22Rv1 (cell line): Measurements from ENCODE around the gene IGFALS.

ENCODE experiments used
- H3K27ac ChIP-seq: fragments of 450-650 bp; 2 replicates; pipeline ENCODE4 v1.5.1; 2017
- ZFX ChIP-seq: fragments of 450-650 bp; IDR thresholded peaks from 2 replicates; pipeline ENCODE4 v1.6.1; 2017; ENCODE audit warnings: antibody characterized with exemption, borderline replicate concordance
- TF ChIP-seq, protein P1 (sequence below): fragments of 450-650 bp; IDR thresholded peaks from 2 replicates; pipeline ENCODE4 v1.5.1; 2017; ENCODE audit warnings: mild to moderate bottlenecking

Gene IGFALS

DNA sequence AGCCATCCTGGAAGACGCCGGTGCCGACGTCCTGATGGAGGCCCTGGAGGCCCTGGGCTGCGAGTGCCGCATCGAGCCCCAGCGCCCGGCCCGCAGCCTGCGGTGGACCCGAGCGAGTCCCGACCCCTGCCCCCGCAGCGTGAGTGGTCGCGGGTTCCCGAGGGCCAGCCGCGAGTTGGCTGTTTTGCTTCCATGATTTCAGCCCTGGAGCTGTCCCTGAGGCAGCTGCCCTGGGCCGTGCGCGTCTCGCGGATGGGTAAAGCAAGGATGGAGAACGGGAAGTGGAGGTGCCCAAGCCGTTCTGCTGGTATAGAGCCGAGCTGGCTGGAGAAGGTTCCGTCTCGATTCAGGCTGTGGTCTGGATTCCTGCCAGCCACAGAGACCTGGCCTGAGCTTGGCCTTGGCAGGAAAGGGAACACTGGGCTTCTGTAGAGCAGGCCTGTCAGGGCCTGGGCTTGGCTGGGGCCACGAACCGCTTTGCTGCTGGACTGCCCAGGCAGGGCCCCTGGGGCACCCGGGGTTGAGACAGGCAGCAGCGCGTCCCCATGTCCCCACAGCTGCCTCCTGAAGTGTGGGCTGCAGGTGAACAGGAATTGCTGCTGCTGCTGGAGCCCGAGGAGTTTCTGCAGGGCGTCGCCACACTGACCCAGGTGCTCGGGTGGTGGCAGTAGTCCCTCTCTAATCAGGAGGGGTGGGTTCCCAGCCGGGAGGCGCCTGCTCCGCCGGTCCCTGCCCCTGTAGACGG is 19.6 kb downstream of the IGFALS start:
- H3K27ac ChIP-seq: peak overlapping the region; percentile 97
- no peak for TF ChIP-seq ZFX
- TF ChIP-seq, protein P1, sequence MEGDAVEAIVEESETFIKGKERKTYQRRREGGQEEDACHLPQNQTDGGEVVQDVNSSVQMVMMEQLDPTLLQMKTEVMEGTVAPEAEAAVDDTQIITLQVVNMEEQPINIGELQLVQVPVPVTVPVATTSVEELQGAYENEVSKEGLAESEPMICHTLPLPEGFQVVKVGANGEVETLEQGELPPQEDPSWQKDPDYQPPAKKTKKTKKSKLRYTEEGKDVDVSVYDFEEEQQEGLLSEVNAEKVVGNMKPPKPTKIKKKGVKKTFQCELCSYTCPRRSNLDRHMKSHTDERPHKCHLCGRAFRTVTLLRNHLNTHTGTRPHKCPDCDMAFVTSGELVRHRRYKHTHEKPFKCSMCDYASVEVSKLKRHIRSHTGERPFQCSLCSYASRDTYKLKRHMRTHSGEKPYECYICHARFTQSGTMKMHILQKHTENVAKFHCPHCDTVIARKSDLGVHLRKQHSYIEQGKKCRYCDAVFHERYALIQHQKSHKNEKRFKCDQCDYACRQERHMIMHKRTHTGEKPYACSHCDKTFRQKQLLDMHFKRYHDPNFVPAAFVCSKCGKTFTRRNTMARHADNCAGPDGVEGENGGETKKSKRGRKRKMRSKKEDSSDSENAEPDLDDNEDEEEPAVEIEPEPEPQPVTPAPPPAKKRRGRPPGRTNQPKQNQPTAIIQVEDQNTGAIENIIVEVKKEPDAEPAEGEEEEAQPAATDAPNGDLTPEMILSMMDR: peak; percentile 72

DNA sequence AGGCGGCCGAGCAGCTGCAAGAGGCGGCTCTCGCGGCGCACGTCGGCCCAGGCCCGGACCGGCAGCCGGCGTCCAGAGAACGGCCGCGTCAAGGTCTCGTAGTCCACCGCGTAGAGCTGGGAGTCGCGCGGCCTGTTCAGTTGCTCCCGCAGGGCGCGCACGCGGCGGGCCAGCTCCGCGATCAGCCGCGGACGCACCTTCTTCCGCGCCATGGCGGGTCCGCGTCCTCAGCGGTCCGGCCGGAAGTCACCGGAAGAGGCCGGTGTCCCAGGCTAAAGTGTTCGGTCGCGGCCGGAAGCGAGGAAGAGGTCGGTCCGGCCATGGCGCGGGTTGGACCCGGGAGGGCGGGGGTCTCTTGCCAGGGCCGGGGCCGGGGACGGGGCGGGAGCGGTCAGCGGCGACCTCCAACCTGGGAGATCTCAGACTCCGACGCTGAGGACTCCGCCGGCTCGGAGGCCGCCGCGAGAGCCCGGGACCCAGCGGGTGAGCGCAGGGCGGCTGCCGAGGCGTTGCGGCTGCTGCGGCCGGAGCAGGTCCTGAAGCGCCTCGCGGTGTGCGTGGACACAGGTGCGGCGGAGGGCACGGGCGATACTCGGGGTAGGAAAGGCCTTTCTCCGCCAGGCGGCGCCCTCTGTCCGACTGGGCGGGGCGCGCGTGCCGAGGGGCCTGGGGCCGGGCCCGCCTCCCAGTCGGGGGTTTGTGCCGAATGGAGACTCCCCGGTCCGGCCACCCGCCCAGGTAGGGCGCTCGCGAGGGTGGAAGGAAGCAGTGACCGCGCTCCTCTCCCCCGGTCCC is 20.4 kb downstream of the IGFALS start, which contains the start of gene MRPS34:
Gene MRPS34, minus strand, starts transcription at position 227 of the 795 bp plus-strand sequence. Its CDS starts 15 bp downstream, at position 212.
- no peak for TF ChIP-seq ZFX
- TF ChIP-seq, protein P1: peak; percentile 94
- H3K27ac ChIP-seq: peak within 1 kb of the TSS; percentile 97

DNA sequence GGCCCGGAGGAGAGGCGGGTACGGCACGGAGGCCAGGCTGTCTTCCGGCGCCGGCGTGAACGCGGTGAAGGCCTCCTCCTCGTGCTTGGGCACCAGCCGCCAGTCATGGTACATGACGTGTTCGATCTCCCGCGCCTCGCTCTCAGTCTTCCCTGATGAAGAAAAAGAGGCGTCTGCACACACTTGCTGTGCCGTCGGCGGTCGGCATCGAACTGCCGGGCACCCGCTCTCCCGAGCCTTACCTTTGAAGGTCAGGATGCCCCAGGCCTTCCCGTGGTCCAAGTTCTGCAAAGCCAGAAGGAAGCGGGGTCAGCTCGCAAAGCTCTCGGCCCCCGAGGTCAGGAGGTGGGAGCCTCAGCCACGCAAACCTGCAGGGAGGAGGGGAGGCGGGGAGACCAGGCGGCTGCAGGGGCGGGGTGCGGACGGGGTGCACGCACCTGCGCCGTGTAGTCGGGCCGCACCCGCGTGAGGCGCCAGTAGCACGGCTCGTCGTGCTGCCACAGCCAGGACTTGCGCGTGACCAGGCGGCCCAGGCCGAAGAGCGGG is 21.1 kb downstream of the IGFALS start, which contains the start of gene EME2:
Gene EME2, plus strand, starts transcription at position 449 of the 546 bp plus-strand sequence. CDS start 418 bp downstream, outside the sequence.
- peak within 1 kb of the TSS; percentile 97 for H3K27ac ChIP-seq
- TF ChIP-seq ZFX: no peak
- TF ChIP-seq, protein P1: no peak

DNA sequence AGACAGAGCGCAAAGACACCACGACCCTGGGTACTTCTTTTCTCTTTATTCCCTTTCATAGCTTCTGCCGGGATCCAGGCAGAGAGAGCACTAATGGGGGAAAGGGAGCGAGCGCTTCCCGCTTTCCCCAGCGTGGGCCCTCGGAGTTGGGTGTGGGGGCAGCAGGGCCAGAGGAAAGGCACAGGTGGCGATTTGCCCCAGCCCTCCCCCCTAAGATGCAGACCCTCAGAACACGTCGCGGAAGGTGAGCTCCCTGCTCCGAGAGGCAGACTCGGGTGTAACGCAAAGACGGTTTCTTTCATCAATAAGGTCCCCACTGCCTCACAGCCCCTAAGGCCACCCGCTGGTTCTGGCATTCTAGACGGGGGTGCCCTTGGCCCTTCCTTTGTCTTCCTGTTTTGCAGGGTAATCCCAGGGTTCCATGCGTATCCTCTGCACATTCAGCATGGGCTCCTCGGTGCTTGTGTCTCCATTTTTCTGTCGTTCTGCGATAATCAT is 21.6 kb downstream of the IGFALS start:
- H3K27ac ChIP-seq: peak overlapping the region; percentile 97

DNA sequence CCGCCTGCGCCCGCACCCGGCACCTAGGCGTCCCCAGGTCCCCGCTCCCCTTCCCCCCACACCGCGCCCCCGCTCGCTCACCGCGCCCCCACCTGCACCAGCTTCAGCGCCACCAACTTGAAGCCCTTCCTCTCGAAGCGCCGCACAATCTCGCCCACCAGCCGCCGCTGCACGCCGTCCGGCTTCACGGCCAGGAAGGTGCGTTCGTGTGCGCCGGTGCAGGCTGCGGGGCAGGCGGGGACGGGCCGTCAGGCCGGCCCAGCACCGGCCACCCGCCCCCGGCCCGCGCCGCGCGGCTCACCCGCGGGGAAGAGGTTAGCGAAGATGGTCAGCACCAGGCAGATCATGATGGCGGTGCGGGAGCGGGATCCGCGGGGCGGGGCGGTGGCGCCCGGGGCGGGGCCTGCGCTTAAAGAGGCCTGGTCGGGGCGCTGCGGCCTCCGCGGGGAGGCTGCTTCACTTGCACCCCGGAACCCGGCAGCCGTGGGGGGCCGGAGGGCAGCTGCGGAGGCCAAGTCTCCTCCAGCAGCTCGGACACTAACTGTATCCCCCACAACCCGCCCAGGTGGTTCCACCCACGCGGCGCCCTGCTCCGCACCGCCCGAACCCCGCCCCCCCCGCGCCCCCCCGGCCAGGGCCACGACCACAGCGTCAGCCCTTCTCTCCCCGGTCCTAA is 22.2 kb downstream of the IGFALS start, which contains the start of gene NME3:
Gene NME3, minus strand, starts transcription at position 356 of the 676 bp plus-strand sequence. Its CDS starts 9 bp downstream, at position 347.
- no peak for TF ChIP-seq ZFX
- TF ChIP-seq, protein P1: no peak
- peak within 1 kb of the TSS; percentile 97 for H3K27ac ChIP-seq

More for the DNA sequence above, 21.6 kb downstream of the IGFALS start:
- TF ChIP-seq, protein P1: no peak
- TF ChIP-seq ZFX: no peak

DNA sequence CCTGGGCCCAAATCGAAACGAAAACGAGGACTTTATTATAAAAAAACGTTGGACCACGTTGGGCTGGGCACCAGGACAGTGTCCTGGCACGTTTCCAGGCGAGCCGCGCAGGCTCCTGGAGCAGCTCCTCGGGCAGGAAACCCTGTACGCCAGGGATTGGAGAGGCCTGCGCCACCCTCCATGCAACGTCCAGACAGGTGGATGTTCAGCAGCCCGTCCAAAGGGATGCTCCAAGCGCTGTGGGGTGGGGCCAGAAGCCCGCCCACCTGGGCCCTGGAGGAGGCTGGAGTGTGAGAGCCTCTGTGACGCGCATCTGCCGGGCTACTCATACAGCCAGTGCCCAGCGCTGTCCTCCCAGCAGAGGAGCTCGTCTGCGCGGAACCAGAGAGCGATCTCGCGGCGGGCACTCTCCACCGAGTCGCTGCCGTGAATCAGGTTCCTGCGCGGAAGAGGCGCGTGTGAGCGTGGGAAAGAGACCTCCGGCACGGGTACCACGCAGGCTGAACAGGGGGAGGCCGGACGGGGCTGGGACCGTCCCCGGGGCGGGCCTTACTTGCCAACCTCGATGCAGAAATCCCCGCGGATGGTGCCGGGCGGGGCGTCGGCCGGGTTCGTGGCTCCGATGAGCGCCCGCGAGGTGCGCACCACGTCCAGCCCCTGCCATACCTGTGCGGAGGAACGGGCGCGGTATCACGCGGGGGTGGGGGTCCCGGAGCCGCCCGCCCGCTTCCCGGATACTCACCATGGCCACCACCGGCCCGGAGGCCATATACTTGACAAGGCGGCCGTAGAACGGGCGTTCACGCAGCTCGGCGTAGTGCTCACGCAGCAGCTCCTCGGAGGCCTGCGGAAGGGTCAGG is 22.9 kb downstream of the IGFALS start:
- peak overlapping the region; percentile 97 for H3K27ac ChIP-seq
- no peak for TF ChIP-seq ZFX
- TF ChIP-seq, protein P1: peak; percentile 9; the same call in 1 of the 2 replicates
